Liver (tissue), 9 donors: ENCODE measurements around the gene ATR. TPM values are rescaled to one million over a fixed set of nuclear protein-coding genes. Genes with fewer than 3 reads are reported as not detected.
A peak's percentile ranks its signal among the peaks of the same experiment; 100 is the strongest.

Experiments
- DNase-seq: peaks from one replicate; pipeline ENCODE4 v3.0.0-alpha.2; 2017; ENCODE audit warnings: low spot score
- H3K27ac ChIP-seq, 2 donors: one replicate each; pipeline ENCODE4 v1.7.0; 2013; ENCODE audit warnings: inconsistent platforms in 2 of 2, low read length in 2 of 2, control low read depth in 1 of 2, low read depth in 1 of 2, mild to moderate bottlenecking in 1 of 2
- H3K27me3 ChIP-seq, 4 donors: one replicate each; pipeline versions ENCODE4 v1.6.1 to v1.7.0; 2013; ENCODE audit warnings: low read length in 3 of 4, inconsistent platforms in 1 of 4, mild to moderate bottlenecking in 1 of 4, moderate library complexity in 1 of 4; ENCODE audit not compliant: control insufficient read depth in 4 of 4, insufficient read depth in 4 of 4
- H3K36me3 ChIP-seq, 4 donors: one replicate each; pipeline versions ENCODE4 v1.6.1 to v1.7.0; 2013; ENCODE audit warnings: low read length in 3 of 4, mild to moderate bottlenecking in 3 of 4, low read depth in 1 of 4, moderate library complexity in 1 of 4; ENCODE audit not compliant: control insufficient read depth in 4 of 4, insufficient read depth in 3 of 4
- H3K4me1 ChIP-seq, 4 donors: one replicate each; pipeline versions ENCODE4 v1.6.1 to v1.7.0; 2013; ENCODE audit warnings: low read length in 3 of 4, mild to moderate bottlenecking in 3 of 4, moderate library complexity in 1 of 4; ENCODE audit not compliant: control insufficient read depth in 4 of 4, insufficient read depth in 4 of 4
- H3K4me3 ChIP-seq, 3 donors: one replicate each; pipeline versions ENCODE4 v1.6.1 to v1.7.0; 2013; ENCODE audit warnings: low read length in 3 of 3, control low read depth in 1 of 3, low read depth in 1 of 3, mild to moderate bottlenecking in 1 of 3
- H3K9ac ChIP-seq, 2 donors: one replicate each; pipeline ENCODE4 v1.7.0; 2013; ENCODE audit warnings: low read length in 2 of 2, mild to moderate bottlenecking in 2 of 2, moderate library complexity in 2 of 2, control low read depth in 1 of 2, low read depth in 1 of 2
- H3K9me3 ChIP-seq, 4 donors: one replicate each; pipeline versions ENCODE4 v1.6.1 to v1.7.0; 2013; ENCODE audit warnings: low read length in 3 of 4; ENCODE audit not compliant: control insufficient read depth in 4 of 4
- ATF3 ChIP-seq: IDR thresholded peaks from 2 replicates; pipeline ENCODE4 v1.6.1; 2016; ENCODE audit warnings: antibody characterized with exemption
- CTCF ChIP-seq: fragments of 150-350 bp; IDR thresholded peaks from 2 replicates; pipeline ENCODE4 v1.5.1; 2017; ENCODE audit warnings: improper control_type of control experiment, low read depth, low read length; ENCODE audit not compliant: missing input control
- EGR1 ChIP-seq, 2 donors: IDR thresholded peaks; 2 replicates each; pipeline ENCODE4 v1.6.1; 2016 to 2018; ENCODE audit warnings: antibody characterized with exemption in 2 of 2, low read depth in 2 of 2
- GABPA ChIP-seq, 2 donors: IDR thresholded peaks in 1 of 2; conservative IDR thresholded peaks in 1 of 2; 2 replicates each; pipeline ENCODE4 v1.6.1; 2016; ENCODE audit warnings: antibody characterized with exemption in 2 of 2, mild to moderate bottlenecking in 1 of 2, moderate library complexity in 1 of 2
- HNF4A ChIP-seq, 2 donors: conservative IDR thresholded peaks; 2 replicates each; pipeline ENCODE4 v1.6.1; 2016; ENCODE audit warnings: antibody characterized with exemption in 2 of 2, mild to moderate bottlenecking in 2 of 2
- HNF4G ChIP-seq: IDR thresholded peaks from 2 replicates; pipeline ENCODE4 v1.6.1; 2016; ENCODE audit warnings: antibody characterized with exemption
- JUND ChIP-seq, 2 donors: IDR thresholded peaks; 2 replicates each; pipeline ENCODE4 v1.6.1; 2016; ENCODE audit warnings: antibody characterized with exemption in 2 of 2
- NR2F2 ChIP-seq: IDR thresholded peaks from 2 replicates; pipeline ENCODE4 v1.6.1; 2016; ENCODE audit warnings: antibody characterized with exemption
- REST ChIP-seq: IDR thresholded peaks from 2 replicates; pipeline ENCODE4 v1.6.1; 2016; ENCODE audit warnings: antibody characterized with exemption, mild to moderate bottlenecking
- RXRA ChIP-seq, 2 donors: IDR thresholded peaks; 2 replicates each; pipeline ENCODE4 v1.6.1; 2017 to 2018; ENCODE audit warnings: antibody characterized with exemption in 2 of 2, mild to moderate bottlenecking in 1 of 2
- YY1 ChIP-seq: IDR thresholded peaks from 2 replicates; pipeline ENCODE4 v1.6.1; 2016; ENCODE audit warnings: antibody characterized with exemption, mild to moderate bottlenecking
- ZBTB33 ChIP-seq: IDR thresholded peaks from 2 replicates; pipeline ENCODE4 v1.6.1; 2016; ENCODE audit warnings: antibody characterized with exemption
- WGBS: extraction: QIAGEN DNeasy Blood & Tissue Kit; methylation state at CpG from one replicate; pipeline ENCODE4 v1.1.7; 2013; 5-methylcytosine and 5-hydroxymethylcytosine counted together
- polyA plus RNA-seq, 2 donors: library from polyadenylated mRNA; stranded (reverse) in 1 of 2; unstranded in 1 of 2; fragments of 200-250 nt in 1 of 2; fragments of >200 nt in 1 of 2; fragmentation: Nextera tagmentation in 1 of 2; extraction: Ambion mirVana in 1 of 2; gene quantifications; one replicate each; pipeline versions ENCODE4 v1.2.1 to v1.2.3, GENCODE V29; 2013 to 2015
- total RNA-seq, 2 donors: library from RNA; depleted of rRNA; stranded (reverse); fragments of >200 nt; gene quantifications; one replicate each; pipeline ENCODE4 v1.2.3, GENCODE V29; 2014
- TF ChIP-seq, protein P1 (sequence below): IDR thresholded peaks from 2 replicates; pipeline ENCODE4 v1.6.1; 2016; ENCODE audit warnings: antibody characterized with exemption
- donor health status: healthy.
- donor health status: healthy.
- donor health status: healthy.
- donor health status: healthy.
- donor health status: healthy.

The ATR gene
- total and polyA plus RNA-seq, 4 donors: 5.0 to 21.5 (median 12.1) TPM

- TF ChIP-seq EGR1 (IDR thresholded peaks at IDR 0.05; ENCODE audit: low read depth in 2 of 2): no peak
- no peak for TF ChIP-seq CTCF
- TF ChIP-seq NR2F2: no peak
Observed at GRCh38 chr3:142543307-142543706, 35.2 kb downstream of the ATR start (continued).

GRCh38 chr3:142542054-142542453 is 36.5 kb downstream of the ATR start:
- no peak overlapping the region for H3K9ac ChIP-seq
- H3K27ac ChIP-seq: no peak overlapping the region
- DNase-seq: no peak
- no peaks in the 10 kb centered on the region for H3K27me3 ChIP-seq
- H3K9me3 ChIP-seq: no peaks in the 10 kb centered on the region
- peaks cover 0 to 1% (median 0%) of the 10 kb centered on the region in 4 donors for H3K4me1 ChIP-seq
- no peak overlapping the region for H3K4me3 ChIP-seq
- peaks cover 2 to 11% (median 4%) of the 10 kb centered on the region in 4 donors for H3K36me3 ChIP-seq
- TF ChIP-seq ZBTB33: no peak
- no peak for TF ChIP-seq NR2F2
- no peak for TF ChIP-seq RXRA (IDR thresholded peaks at IDR 0.05)
- no peak for TF ChIP-seq HNF4A (conservative IDR thresholded peaks at IDR 0.05)
- no peak for TF ChIP-seq YY1
- TF ChIP-seq GABPA (IDR thresholded peaks at IDR 0.05 in 1 of 2, conservative IDR thresholded peaks at IDR 0.05 in 1 of 2): no peak
- TF ChIP-seq JUND (IDR thresholded peaks at IDR 0.05): no peak
- no peak for TF ChIP-seq ATF3
- TF ChIP-seq REST: no peak
- TF ChIP-seq, protein P1, sequence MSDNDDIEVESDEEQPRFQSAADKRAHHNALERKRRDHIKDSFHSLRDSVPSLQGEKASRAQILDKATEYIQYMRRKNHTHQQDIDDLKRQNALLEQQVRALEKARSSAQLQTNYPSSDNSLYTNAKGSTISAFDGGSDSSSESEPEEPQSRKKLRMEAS: no peak
- 86% methylated on average over 2 of the region's 2 CpGs for WGBS

DNA sequence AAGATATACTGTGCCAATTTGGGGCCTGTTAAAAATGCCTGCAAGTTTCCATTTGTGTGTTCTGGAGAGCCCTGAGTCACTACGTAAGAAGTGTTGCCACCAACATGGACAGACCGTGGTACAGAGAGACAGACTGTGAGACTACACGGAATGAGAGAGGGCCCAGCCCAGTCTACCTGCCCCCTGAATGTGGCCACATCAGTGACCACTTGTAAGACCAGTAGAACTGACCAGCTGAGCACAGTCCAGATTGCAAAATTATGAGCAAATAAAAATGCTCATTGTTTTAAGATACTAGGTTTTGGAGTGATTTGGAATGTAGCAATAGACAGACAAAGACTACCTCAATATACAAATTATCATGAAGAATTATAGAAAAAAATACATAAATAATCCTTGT is 42.0 kb downstream of the ATR start:
- no peak overlapping the region for H3K27ac ChIP-seq
- H3K9me3 ChIP-seq: no peaks in the 10 kb centered on the region
- no peaks in the 10 kb centered on the region for H3K27me3 ChIP-seq
- WGBS: 95% methylated on average over 3 of the region's 3 CpGs
- no peak overlapping the region for H3K4me3 ChIP-seq
- peak; percentile 18 to 49 for TF ChIP-seq HNF4A (conservative IDR thresholded peaks at IDR 0.05)
- TF ChIP-seq HNF4G: no peak
- no peak for DNase-seq
- peaks cover 4 to 26% (median 18%) of the 10 kb centered on the region in 4 donors for H3K36me3 ChIP-seq
- H3K9ac ChIP-seq: no peak overlapping the region
- H3K4me1 ChIP-seq: peaks cover 0 to 3% (median 0%) of the 10 kb centered on the region in 4 donors
